HuH-7.5 (cell line): Measurements from ENCODE around the gene TTLL12.
A peak's percentile ranks its signal among the peaks of the same experiment; 100 is the strongest.

Source experiments
- DNase-seq: peaks from one replicate; pipeline ENCODE4 v3.0.0; 2011; ENCODE audit warnings: low spot score

Gene TTLL12

GRCh38 chr22:43186272-43187170, at the start of gene TTLL12:
TTLL12 (minus strand) TSS chr22:43187134; CDS start chr22:43187069, 65 bp downstream.
- DNase-seq: peak; percentile 66

DNA sequence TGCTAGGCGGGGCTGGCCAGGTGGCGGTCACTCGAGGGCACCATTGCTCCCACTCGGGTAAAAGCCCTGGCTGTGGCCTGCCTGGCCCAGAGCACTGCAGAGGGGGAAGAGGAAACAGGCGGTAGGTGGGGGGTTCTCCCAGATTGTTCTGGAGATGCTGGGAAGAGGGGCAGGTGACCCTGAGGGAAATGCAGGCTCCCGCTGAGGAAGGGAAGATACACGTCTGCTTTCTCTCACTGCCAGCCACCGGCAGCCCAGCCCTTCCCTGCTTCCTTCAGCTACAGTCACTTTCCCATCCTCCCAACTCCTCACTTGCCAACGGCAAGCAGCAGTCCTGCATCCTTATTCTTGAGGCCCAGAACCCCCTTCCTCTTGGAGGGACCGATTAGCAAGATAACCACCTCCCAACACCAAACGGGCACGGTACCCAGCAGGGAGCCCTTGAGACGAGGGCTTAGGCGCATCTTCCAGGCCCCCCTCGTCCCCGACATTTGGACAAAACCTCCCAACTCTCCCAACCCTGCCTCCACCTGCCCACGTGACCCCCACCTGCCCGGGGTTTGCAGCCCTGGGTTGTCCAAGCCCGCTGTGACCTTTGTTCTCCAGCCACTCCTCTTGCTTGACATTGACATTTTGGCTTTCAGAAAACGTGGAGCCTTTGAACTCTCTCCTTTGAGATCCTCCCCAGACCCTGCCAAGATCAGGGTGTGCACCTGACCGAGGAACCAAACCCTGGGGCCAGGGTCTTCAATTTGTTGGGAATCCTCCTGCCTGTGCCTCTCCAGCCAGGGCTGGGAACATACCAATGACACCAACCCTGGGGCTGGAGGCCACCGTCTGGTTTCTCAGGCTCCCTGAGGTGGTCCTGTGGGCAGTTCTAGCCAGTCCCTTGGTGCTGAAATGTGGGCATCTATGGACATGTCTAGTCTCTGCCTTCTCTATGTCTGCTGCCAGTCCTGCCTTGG, 48.8 kb upstream of the TTLL12 start:
- no peak for DNase-seq

DNA sequence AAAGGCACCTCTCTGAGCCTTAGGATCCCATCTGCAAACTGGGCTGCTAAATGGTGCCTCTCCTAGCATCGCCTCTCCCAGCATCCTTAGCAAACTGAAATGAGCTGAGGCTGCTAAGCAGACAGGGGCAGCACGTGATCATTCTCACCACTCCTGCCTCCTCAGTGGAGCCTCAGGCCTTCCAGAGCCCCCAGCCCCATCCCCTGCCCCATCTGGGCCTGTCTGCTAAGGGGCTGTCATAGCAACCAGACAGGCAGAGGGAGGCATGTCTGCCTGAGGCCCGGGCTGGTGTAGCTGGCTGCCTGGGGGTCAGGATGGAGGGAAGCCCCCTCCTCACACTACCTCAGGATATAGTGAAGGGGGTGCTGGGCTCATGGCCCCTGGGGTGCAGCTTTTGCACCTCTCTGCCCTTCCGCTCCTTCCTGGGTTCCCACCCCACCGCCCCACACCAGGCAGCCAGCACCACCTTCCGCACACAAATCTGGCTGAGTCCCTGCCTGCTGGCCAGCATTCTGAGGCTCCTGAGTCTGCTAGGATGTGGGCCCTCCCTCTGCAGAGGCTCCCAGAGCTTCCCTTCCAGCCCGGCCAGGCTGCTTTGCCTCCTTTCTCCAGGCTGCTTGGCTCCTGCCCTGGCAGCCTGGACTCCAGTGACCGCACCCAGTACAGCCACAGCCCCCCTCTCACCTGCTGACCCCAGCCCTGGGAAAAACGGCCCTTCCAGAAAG, 47.5 kb upstream of the TTLL12 start:
- no peak for DNase-seq

GRCh38 chr22:43233529-43233928, 46.6 kb upstream of the TTLL12 start:
- no peak for DNase-seq

GRCh38 chr22:43232445-43232844, 45.5 kb upstream of the TTLL12 start:
- no peak for DNase-seq

DNA sequence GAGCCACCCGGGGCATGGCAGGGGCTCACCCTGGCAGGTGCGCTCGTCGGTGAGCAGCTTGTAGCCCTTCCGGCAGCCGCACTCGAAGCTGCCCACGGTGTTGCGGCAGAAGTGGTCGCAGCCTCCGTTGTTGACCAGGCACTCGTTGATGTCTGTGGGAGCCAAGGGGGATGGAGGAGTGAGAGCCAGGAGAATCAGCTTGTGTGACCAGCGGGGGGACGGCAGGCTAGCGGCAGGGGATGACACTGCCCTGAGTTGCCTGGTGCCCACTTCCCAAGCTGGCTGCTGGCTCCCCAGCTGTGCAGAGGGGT, 44.7 kb upstream of the TTLL12 start:
- no peak for DNase-seq

GRCh38 chr22:43230971-43231723, 44.2 kb upstream of the TTLL12 start:
- peak; percentile 89 for DNase-seq

DNA sequence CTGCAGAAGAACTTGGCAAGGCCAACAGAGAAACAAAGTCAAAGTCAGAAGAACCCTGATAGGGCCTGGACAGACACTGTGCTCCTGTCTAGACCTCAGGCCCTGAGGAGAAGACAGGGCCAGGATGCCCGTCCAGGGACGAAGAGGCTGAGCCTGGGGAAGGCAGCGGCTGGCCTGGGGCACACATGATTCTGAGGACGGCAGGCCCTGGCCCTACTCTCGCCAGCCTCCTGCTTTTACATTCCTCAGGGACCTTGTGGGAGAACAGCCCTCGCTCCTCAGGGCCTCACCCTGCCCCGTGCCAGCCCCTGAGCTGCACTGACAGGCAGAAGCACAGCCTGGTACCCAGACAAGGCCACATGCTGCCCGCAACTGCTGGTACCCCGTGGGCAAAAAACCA, 43.6 kb upstream of the TTLL12 start:
- DNase-seq: no peak

DNA sequence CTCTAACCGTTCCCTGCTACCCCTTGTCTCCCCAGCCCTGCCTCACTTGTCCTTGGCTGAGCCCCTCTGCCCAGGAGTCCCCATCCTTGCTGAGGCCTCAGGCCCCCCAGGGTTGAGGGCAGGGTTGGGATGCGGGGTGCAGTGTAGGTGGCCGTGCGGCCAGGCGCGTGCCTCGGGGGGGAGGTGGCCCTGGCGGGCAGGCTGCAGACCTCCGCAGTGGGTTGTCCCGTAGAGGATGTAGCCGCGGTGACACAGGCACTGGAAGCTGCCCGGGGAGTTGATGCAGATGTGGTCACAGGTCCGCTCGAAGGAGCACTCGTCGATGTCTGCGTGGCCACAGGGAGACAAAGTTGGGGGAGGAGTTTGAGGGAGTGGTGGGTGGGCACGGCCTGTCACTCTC, 41.9 kb upstream of the TTLL12 start:
- no peak for DNase-seq

DNA sequence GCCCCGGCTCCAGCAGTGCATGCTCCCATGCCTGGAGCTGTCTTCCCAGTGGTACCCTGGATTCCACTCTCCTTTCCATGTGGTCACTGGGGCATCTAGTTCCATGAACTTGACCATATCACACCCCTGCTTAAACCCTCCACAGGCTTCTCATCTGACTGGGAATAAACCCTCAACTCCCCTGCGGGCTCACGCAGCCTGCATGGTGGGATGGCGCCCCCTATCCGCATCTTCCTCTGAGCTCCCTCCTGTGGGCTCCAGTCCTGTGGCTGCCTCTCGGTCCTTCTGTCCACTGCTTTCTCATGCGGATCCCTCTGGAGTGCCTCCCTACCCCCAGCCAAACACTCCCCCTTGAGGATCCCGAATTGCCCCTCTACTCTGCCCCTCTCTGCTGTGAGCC, 41.4 kb upstream of the TTLL12 start:
- DNase-seq: peak; percentile 69

DNA sequence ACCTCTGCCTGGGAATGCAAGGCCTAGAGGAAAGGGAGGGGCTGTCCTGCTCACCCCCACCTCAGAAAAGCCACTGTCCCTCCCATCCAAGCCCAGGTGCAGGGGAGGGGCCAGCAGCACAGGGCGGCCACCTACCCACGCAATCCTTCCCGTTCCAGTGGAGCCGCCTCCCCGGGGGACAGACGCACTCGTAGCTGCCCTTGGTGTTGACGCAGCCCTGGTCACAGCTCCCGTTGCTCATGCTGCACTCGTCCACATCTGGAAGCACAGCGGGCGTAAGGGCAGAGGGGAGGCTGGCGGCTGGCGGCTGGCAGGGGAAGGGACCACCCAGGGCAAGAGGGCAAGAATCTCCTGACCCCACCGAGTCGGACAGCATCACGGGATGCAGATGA, 40.3 kb upstream of the TTLL12 start:
- no peak for DNase-seq

DNA sequence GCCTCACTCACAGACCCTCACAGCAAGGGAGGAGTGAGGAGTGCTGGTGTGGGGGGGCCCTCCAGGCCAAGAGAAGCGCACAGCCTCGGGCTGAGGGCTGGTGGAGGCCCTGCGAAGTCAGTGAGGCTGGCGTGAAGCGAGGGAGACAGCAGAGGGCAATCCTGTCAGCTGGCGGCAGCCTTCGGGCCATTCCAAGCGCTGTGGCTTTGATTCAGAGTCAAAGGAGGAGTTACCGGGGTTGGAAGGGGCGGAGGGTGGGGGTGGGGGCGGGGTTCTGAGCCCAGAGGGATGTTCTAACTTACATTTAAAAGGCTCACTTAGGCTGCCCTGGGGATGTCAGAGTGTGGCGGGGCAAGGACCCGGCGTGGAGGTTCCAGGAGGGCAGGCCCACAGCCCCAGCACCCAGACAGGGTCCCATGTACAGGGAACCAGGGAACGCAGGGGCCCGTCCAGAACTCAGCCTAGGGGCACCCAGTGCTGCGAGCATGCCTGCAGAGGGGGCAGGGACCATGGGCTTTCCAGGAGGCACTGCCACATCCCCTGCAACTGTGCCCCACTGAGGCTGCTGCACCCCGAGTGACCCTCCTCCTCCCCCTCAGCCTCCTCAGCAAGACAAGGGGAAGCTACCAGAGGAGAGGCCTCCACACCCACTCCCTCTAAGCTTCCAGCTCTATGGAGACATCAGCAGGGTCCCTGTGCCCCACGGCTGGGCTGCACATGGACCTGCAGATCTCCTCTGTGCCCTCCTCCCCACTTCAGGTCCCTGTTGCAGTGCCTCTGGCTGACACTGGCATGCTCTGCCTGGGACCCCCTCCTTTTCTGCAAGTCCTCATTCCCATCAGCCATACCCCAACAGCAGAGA, 39.7 kb upstream of the TTLL12 start:
- no peak for DNase-seq

- no peak for DNase-seq
These were observed 38.7 kb upstream of the TTLL12 start for GRCh38 chr22:43225609-43226008.

- no peak for DNase-seq
These were observed 36.1 kb upstream of the TTLL12 start for GRCh38 chr22:43222987-43223386.

DNA sequence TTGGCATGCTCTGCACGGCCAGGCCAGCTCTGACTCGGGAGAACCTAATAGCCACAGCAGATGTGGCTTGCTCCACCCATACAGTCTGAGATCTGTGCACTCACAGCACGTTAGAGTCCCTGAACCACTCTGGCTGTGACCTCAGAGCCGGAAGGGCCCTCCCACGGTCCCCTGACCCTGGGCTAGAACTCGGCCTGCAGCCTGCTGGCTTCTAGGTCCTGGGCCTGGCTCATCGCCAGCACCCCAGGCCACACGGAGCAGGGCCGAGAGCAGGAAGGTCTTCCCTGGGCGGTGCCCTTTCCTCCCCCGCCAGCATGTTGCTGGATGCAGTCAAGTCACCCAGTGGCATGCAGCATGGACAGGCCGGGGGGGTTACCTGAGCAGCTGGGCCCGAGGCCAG, 35.3 kb upstream of the TTLL12 start:
- DNase-seq: no peak

- no peak for DNase-seq
These were observed 33.9 kb upstream of the TTLL12 start for GRCh38 chr22:43220625-43221380.

GRCh38 chr22:43218786-43219185, 31.9 kb upstream of the TTLL12 start:
- no peak for DNase-seq

DNA sequence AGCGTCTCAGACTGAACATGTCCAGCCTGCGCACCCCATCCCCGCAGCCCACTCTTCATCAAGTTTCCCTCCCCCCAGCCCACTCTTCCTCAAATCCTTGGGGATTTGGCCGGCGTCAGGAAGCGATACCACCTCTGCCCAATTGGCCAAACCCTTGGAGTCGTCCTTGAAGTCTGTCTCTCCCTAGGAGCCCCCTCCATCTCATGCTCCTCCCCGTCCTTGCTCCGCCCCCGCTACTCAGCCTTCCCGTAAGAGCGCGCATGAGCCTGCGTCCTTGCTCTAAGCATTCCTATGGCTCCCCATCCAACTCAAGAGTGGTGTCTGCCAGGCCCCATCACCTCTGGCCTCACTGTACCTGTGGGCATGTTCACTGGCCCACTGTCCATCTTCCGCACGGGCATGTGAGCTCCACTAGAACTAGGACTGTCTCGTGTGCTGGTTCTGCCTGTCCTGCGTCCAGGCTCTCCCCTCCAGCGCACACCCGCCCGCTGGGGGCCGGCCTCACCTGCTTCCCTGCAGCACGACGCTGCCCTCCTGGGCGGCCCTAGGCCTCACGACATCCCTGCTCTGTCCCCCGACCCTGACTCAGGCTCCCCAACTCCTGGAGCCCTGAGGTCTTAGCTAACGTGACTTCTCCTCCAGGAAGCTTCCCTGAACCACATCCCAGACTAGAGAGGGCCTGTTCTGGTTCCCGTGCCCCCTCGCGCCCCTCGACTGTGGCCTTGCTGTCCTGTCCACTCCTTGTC, 30.5 kb upstream of the TTLL12 start:
- no peak for DNase-seq

DNA sequence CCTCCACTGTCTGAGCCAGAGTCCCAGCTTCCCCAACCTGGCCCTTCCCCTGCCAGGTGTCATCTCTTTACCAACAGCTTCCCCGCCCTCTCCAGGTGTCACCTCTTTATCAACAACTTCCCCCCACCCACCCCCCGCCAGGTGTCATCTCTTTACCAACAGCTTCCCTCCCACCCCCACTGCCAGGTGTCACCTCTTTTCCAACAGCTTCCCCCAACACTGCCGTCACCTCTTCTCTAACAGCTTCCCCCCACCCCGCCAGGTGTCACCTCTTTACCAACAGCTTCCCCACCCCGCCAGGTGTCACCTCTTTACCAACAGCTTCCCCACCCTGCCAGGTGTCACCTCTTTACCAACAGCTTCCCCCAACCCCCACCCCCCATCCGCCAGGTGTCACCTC, 29.8 kb upstream of the TTLL12 start:
- DNase-seq: no peak
